NT2/D1 (cell line): Measurements from ENCODE around the gene SELE.

Source experiments
- DNase-seq: peaks from one replicate; pipeline ENCODE4 v3.0.0-alpha.2; 2011; ENCODE audit warnings: low read depth, low spot score
- H3K27me3 ChIP-seq: 2 replicates; pipeline ENCODE4 v1.6.0; 2011; ENCODE audit warnings: mild to moderate bottlenecking; ENCODE audit not compliant: insufficient read length, insufficient read depth
- H3K36me3 ChIP-seq: 2 replicates; pipeline ENCODE4 v1.6.1; 2011; ENCODE audit warnings: mild to moderate bottlenecking, low read length, mixed read lengths; ENCODE audit not compliant: insufficient read depth, insufficient read length
- H3K4me1 ChIP-seq: 2 replicates; pipeline ENCODE4 v1.5.1; 2011; ENCODE audit not compliant: insufficient read depth, insufficient read length
- H3K4me3 ChIP-seq: 2 replicates; pipeline ENCODE4 v1.5.1; 2011; ENCODE audit warnings: low read depth; ENCODE audit not compliant: insufficient read length
- H3K9ac ChIP-seq: 2 replicates; pipeline ENCODE4 v1.6.0; 2011; ENCODE audit warnings: low read depth; ENCODE audit not compliant: insufficient read length
- H3K9me3 ChIP-seq: 2 replicates; pipeline ENCODE4 v1.5.1; 2011; ENCODE audit warnings: mild to moderate bottlenecking, low read length; ENCODE audit not compliant: insufficient read depth
- SUZ12 ChIP-seq: IDR thresholded peaks from 2 replicates; pipeline ENCODE4 v1.6.1; 2011; ENCODE audit not compliant: insufficient read length, insufficient read depth; ENCODE audit errors: extremely low read depth
- YY1 ChIP-seq: IDR thresholded peaks from 2 replicates; pipeline ENCODE4 v1.6.1; 2011; ENCODE audit not compliant: insufficient read length, insufficient read depth
- ZNF274 ChIP-seq: IDR thresholded peaks from 2 replicates; pipeline ENCODE4 v1.6.1; 2011; ENCODE audit warnings: mild to moderate bottlenecking, low read depth, low read length

Gene SELE

GRCh38 chr1:169764919-169765318, 31.0 kb upstream of the SELE start:
- Histone ChIP-seq H3K9ac (no peak overlapping the region), H3K4me1 (no peaks in the 10 kb centered on the region), H3K36me3 (no peaks in the 10 kb centered on the region), H3K9me3 (0 out of 2 replicates have a peak, but pooled peaks cover 6% of the 10 kb centered on the region), H3K27me3 (no peaks in the 10 kb centered on the region), H3K4me3 (no peak overlapping the region)
- no peak for TF ChIP-seq ZNF274
- no peak for TF ChIP-seq SUZ12
- no peak for TF ChIP-seq YY1
- no peak for DNase-seq

- peaks cover 28% of the 10 kb centered on the region for H3K9me3 ChIP-seq
- no peaks in the 10 kb centered on the region for H3K27me3 ChIP-seq
- TF ChIP-seq SUZ12 (no peak), YY1 (no peak), ZNF274 (no peak)
- H3K36me3 ChIP-seq, result no peaks in the 10 kb centered on the region
- no peak overlapping the region for H3K9ac ChIP-seq
- no peak overlapping the region for H3K4me3 ChIP-seq
- no peaks in the 10 kb centered on the region for H3K4me1 ChIP-seq
- DNase-seq, result no peak
These were observed 28.8 kb upstream of the SELE start for GRCh38 chr1:169762699-169763098.

DNA sequence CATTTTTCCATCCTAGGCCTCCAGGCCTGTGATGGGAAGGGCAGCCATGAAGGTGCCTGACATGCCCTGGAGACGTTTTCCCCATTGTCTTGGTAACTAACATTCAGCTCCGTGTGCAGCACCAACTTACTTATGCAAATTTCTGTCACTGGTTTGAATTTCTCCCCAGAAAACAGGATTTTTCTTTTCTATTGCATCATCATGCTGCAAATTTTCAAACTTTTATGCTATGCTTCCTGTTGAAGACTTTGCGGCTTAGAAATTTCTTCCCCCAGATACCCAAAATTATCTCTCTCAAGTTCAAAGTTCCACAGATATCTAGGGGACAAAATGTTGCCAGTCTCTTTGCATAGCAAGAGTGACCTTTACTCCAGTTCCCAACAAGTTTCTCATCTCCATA, 25.2 kb upstream of the SELE start:
- TF ChIP-seq ZNF274 (no peak), YY1 (no peak), SUZ12 (no peak)
- Histone ChIP-seq H3K4me1 (no peaks in the 10 kb centered on the region), H3K27me3 (no peaks in the 10 kb centered on the region), H3K9me3 (peaks cover 33% of the 10 kb centered on the region), H3K36me3 (no peaks in the 10 kb centered on the region), H3K9ac (no peak overlapping the region), H3K4me3 (no peak overlapping the region)
- DNase-seq, result no peak

- H3K36me3 ChIP-seq, result no peaks in the 10 kb centered on the region
- no peak for TF ChIP-seq ZNF274
- TF ChIP-seq YY1, result no peak
- no peak for TF ChIP-seq SUZ12
- no peaks in the 10 kb centered on the region for H3K27me3 ChIP-seq
- H3K9me3 ChIP-seq, result peaks cover 13% of the 10 kb centered on the region
- H3K9ac ChIP-seq, result no peak overlapping the region
- no peak overlapping the region for H3K4me3 ChIP-seq
- no peaks in the 10 kb centered on the region for H3K4me1 ChIP-seq
- DNase-seq, result no peak
These were observed 19.7 kb upstream of the SELE start for GRCh38 chr1:169753549-169753948.

DNA sequence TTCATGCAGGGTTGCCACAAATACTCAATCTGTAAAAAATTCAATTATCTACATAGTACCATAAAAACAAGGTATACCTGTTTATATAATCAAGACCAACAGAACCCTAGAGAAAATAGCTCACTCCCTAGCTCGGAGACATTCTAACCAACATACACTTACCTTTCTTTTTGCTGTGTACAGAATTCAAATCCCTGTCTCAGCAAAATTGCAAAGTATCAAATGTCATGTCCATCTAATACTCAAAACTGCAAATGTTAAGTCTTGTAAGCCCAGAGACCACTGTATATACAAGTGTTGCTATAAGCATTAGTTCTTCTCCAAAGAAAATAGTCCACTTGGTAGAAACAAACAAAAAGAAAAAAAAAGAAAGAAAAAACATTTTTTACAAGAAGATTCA, 16.2 kb upstream of the SELE start:
- H3K9ac ChIP-seq, result no peak overlapping the region
- no peak overlapping the region for H3K4me3 ChIP-seq
- no peak for TF ChIP-seq ZNF274
- TF ChIP-seq YY1, result no peak
- no peak for TF ChIP-seq SUZ12
- H3K27me3 ChIP-seq, result no peaks in the 10 kb centered on the region
- no peaks in the 10 kb centered on the region for H3K36me3 ChIP-seq
- H3K4me1 ChIP-seq, result no peaks in the 10 kb centered on the region
- DNase-seq, result no peak
- no peaks in the 10 kb centered on the region for H3K9me3 ChIP-seq

- no peaks in the 10 kb centered on the region for H3K36me3 ChIP-seq
- no peaks in the 10 kb centered on the region for H3K4me1 ChIP-seq
- H3K4me3 ChIP-seq, result no peak overlapping the region
- no peak for TF ChIP-seq YY1
- no peak for TF ChIP-seq SUZ12
- TF ChIP-seq ZNF274, result no peak
- H3K9me3 ChIP-seq, result no peaks in the 10 kb centered on the region
- no peaks in the 10 kb centered on the region for H3K27me3 ChIP-seq
- DNase-seq, result no peak
- no peak overlapping the region for H3K9ac ChIP-seq
These were observed 12.7 kb upstream of the SELE start for GRCh38 chr1:169746550-169746949.

DNA sequence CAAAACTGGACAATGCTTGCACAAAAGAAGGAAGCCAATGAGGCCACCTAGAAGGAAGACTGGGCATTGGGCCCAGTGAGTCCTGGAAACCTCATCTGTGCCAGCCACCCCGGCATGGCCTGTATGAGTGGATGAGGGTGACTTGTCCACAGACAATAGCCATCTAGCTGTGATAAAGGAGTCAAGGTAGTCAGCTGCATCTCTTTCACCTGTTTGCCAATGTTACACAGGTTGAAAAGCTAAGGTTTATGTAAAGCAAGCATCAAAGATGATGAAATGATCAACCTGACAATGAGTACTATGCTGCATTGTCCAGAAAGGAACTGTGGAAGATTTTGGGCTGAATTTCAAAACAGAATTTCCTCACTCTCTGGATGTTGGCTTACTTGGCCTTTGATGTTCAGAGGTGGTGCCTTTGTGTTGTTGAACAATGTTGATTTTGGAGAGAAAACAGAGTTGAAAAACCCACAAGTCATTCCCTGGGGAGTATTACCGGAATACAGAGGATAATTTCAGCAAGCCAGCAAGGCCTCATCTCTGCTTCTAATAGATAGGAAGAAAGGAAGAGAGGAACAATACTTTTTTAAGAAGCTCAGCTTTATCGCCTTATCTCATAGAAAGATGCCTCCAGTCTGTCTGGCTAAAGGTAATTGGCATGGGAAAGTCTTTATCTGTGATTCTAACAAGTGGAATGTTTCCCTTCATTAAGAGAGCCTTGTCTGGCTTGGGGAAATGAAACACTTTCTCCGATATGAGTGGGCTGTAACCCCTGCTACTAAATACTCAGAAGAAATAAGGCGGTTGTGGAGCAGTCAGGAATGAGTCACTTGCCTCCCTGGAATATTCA, 11.4 kb upstream of the SELE start:
- TF ChIP-seq SUZ12 (no peak), ZNF274 (no peak), YY1 (no peak)
- Histone ChIP-seq H3K36me3 (no peaks in the 10 kb centered on the region), H3K9me3 (no peaks in the 10 kb centered on the region), H3K4me3 (no peak overlapping the region), H3K4me1 (no peaks in the 10 kb centered on the region), H3K27me3 (no peaks in the 10 kb centered on the region), H3K9ac (no peak overlapping the region)
- DNase-seq, result no peak
